GM18861 (cell line): ENCODE data around the gene RNF225.
"Not testable (repeated sequence)": the region's sequence is repeated elsewhere in the genome, so short reads cannot be mapped to it uniquely, and the experiment has no call there.

Experiments
- ATAC-seq: cut with Tn5 transposase; IDR thresholded peaks from one replicate; pipeline ENCODE4 v1.9.1; 2021; ENCODE audit not compliant: unreplicated experiment

The RNF225 gene

DNA sequence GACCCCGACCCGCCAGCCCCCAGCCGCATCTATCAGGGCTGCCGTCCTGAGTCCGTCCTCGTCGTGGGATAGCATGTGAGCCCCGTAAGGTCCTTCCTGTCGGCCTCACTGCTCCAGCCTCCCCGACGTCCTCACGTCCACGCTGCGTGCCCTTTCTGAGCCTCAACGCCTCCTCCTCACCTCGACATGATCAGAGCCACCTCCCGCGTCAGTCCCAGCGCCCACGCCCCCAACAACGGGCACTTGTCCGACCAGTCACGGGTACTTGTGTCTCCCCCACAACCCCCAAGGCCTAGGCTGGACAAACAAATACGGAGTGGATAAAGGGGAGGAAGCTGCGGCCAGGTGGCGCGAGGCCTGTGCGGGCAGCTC lies 33.6 kb upstream of the RNF225 start:
- no peak for ATAC-seq

DNA sequence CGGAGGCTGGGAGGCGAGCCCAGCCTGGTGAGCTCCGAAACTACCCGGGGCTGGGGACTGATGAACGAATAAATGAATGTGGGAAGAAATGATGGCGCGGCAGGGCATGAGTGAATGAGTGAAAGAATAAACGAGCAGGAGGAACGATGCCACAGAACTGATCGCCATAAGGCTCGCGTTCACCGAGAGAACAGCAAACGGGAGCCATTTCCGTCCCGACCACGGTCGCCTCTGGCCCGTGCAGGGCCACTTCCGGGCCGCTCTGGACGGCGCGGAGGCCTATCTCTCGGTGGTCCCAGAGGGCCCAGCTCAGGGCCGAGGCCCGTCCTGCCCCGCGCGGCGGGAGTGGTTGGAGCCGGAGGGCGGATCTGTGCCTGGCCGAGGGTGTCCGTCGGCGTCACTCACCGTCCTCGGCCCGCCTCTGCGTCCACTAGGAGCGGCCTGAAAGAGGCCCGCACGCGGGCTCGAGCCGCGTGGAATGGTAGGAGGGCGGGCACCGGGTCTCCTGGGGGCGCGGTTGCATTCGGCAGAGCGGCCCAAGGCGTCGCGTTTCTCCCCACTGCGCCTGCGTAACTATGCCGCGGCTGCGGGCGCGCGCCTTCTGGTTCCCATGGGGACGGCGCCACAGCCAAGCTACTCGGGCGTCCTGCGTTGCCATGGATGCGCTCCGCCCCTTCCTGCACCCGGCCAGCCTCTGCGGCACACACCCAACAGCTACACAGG lies 33.0 kb upstream of the RNF225 start, which contains the start of gene ZNF497:
ZNF497 (minus strand) TSS at position 480 of the 723 bp plus-strand sequence. CDS start 5,116 bp downstream, outside the sequence.
- peak; percentile 77 for ATAC-seq

DNA sequence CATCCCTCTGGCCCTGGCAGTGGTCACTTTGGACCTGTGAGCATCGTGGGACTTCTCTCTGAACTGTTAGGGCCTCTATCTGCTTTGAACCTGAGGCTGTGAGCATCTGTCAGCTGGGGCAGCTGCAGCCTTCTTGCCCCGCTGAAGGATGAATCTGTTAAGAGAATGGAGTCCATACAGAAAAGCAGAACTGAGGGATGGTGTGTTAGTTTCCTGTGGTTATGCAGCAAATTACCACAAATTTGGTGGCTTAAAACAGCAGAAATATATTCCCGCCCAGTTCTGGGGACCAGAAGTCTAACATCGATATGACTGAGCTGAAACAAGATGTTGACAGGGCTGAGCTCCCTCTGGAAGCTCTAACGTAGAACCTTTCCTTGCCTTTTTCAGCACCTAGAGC lies 31.3 kb upstream of the RNF225 start:
- ATAC-seq = no peak

DNA sequence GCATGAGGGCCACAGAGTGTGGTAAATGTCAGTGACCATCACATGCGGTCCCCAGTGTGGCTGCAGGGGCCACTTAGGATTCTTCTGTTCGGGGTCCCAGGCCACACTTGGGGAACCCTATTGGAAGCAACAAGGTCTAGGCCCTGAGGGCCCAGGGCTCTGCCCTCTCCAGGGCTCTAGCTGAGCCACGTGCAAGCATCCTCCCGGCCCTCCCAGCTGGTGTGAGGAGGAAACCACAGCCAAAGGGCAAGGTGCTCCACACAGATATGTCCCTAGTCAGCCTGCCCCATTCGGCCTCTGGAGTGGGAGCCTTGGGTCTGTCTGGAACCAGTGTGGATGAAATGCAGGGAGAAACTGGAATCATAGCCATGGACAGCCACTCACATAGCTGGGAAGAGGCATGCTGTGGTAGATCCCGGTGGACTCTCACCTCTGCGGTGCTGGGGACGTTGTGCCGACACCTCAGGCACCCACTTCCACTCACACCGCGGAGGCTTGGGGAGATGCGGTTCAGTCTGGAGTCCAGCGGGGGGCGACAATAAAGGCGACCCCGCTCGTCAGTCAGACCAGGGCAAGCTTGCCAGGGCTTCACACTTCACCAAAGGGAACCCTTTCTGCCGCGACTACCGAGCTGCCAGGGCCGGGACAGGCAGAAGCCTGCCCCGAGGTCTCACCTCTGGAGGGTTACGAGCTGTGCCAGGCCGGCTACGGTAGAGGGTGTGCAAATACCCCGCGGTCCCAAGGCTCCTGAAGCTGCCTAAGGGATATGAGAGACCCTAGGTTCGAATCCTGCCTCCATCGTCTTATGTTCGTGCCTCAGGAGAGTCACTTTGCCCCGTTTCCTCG lies 28.6 kb upstream of the RNF225 start:
- no peak for ATAC-seq

DNA sequence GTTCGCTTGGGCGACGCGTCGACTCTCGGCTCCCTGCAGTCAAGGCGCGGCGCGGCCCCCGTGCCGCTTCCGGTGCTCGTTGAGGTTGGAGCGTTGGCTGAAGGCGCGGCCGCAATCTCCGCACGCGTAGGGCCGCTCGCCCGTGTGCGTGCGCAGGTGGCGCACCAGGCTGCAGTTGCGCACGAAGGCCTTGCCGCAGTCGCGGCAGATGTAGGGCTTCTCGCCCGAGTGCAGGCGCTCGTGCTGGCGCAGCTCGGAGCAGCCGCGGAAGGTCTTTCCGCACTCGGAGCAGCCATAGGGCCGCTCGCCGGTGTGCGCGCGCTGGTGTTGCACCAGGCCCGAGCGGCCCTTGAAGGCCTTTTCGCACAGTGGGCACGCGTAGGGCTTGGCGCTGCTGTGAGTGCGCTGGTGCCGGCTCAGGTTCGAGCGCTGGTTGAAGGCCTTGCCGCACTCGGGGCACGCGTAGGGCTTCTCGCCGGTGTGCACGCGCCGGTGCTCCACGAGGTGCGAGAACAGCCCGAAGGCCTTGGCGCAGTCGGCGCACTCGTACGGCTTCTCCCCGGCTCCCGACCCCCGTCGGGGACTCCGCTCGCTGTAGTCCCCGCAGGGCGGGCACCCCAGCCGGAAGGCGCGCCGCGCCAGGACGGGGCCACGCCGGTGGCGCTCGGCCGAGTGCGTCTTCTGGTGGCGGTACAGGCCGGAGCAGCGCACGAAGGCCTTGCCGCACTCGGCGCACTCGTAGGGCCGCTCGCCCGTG lies 27.6 kb upstream of the RNF225 start:
- no peak for ATAC-seq

DNA sequence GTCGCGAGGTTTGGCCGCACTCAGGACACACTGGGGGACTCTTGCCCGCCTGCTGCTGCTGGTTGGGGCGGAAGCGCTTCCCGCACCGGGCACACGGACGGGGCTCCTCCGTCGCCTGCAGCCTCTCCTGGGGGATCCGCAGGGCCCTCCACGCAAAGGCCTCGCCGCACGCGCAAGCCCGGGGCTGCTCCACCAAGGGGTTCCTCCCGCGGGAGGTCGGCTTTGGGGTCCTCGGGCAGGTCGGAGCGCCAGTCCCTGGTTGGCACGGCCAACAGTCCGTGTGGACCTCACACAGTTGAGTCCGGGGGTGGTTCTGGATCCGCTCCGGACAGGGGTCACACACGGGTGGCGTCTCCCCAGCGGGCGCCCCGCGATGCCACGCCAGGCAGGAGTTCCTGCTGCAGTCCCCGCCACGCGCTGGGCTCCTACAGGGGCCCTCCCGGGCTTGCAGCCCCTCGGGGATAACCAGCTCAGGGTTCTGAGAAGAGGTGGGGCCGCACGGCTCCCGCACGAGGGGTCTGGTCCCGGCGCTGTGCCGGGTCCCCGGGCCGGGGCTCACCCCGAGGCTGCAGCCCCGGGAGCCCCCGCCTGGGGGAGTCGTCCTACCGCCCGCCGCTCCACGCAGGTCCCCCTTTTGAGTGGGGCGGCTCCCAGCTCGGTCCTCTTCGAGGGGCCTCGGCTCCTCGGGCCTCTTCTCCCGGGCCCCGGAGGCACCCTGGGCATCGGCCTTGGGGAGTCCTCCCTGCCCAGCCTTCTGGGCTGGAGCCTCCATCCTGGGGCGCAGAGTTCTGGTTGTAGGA lies 26.7 kb upstream of the RNF225 start:
- ATAC-seq = no peak

DNA sequence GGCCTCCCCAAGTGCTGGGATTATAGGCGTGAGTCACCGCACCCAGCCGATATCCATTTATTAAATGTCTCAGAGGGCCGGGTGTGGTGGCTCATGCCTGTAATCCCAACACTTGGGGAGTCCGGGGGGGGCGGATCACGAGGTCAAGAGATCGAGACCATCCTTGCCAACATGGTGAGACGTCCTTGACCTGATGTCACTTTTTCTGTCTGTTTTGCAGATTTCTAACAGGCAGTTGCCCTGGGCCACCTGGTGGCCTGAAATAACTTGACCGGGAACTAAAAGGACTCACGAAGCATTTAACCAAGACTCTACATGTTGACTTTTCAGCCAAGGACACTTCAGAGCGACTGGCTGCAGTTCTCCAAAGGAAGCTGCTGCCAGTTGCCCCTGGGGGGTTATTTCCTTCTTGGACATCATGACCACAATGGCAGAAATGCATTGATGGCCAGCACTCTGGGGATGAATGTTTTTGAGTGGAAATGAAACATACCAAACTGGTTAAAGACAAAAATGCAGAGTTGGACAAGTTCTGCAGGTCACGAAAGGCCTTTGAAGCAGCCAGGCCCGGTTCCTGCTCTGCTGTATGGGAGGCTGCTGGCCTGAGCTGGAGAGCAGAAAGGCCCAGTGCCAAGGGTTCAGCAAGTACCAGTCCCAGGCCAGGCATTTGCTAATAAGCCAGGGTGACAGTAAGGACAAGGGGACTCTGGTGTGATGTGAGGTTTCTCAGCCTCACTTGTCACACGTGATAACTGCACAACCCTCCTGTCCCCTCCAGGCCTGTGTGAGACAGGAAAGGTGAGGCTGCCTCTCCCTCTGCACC lies 22.9 kb upstream of the RNF225 start:
- ATAC-seq = no peak

DNA sequence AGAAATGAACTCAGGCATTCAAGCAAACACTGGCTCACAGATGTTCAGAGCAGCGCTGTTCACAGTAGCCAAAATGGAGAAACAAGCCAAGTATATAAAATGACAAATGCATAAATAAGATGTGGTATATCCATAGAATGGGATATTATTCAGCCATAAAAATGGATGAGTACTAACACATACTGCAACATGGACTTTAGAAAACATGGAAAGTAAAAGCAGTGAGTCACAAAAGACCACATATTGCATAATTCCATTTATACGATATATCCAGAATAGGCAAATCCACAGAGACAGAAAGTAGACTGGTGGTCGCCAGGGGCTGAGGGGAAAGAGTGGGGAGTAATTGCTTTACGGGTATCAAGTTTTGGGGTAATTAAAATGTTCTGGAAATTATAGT lies 21.3 kb upstream of the RNF225 start:
- no peak for ATAC-seq

DNA sequence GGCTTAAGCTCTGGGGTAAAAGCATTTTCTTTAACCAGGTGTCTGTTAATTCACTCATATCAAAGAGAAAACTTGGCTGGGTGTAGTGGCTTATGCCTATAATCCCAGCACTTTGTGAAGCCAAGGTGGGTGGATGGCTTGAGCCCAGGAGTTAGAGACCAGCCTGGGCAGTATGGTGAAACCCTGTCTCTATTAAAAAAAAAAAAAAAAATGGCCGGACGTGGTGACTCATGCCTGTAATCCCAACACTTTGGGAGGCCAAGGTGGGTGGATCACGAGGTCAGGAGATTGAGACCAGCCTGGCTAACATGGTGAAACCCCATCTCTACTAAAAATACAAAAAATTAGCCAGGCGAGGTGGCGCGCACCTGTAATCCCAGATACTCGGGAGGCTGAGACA lies 18.7 kb upstream of the RNF225 start:
- ATAC-seq = not testable (repeated sequence)

DNA sequence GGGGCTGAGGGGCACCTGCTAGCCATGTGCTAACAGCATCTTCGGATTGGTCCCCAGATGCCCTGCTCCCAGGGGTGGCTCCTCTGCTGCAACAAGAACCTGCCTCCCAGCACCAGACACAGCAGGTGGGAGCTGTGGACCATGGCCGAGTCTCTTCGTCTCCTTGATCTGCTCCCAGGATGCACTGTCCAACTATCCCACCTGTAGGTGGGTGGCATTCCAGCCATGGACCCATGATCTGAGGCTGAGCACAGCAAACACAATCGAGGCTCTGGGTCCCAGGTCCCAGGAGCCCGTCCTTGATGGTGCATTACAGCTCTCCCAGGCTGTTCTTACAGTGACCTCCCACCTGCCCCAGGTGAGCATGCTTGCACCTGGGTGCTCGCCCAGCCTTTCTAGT lies 16.2 kb upstream of the RNF225 start:
- no peak for ATAC-seq

DNA sequence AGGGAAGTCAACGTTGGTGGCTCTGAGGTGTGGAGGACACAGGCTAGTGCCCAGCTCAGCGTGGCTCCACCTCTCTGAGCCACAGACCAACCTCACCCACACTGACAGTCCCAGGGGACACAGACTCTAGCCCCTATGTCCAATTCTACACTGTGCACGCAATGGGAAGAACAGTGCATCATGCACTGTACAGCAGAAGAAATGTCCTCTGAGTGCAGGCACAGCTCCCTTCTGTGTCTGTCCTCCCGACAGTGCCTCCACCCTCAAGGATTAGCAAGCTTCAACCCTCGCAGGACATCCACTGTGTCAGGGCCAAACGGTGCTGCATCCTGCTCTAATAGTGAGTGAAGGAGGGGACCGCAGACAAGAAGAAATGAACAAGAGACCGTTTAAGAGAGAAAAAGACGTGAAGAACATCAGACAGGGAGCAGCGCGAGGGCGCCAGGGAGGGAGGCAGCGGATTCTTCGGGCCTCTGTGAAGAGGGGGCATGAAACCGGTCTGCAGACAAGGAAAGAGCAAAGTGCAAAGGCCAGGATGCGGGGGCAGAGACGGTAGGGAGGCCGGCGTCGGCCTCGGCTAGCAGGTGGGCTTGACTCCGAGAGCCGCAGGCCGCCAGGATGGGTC lies 15.3 kb upstream of the RNF225 start:
- no peak for ATAC-seq

DNA sequence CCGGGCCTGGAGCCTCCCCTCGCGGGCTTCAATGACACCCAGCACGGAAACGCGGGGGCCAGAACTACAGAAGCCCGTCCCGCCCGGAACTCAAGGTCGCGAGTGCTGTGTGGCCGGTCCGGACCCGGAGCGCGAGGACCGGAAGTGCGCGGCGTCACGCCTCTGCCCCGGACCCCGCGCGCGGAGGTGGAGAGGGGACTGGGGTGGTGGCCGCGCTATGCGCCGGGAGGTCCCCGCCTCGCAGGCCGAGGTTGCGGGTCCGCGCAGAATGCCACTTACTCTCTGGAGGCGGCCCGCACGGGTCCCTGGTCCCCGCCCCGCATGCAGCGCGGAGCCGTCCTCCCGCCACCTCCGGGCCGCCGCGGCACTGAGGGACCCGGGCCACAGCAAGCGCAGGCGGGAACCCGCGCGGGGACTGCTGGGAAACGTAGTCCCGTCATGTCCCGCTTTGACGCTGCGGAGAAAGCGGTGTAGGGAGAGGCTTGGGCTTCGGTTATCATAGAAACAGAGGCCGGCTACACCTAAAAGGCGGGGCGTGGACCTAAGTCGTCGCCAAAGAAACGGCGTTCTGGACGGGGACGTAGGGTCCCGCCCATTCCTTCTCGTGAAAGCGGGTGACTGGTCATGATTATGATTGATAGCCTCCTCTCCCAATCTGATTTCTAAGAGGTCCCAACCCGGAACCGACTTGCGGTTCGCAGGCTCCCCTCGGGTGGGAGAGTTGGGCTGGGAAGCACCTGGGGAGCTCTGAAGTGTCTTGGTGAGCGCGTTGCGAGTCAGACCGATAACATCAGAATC lies 14.6 kb upstream of the RNF225 start, which contains the start of gene ZNF837:
ZNF837 (minus strand) TSS at position 369 of the 798 bp plus-strand sequence. CDS start 11,698 bp downstream, outside the sequence.
- peak; percentile 72 for ATAC-seq

DNA sequence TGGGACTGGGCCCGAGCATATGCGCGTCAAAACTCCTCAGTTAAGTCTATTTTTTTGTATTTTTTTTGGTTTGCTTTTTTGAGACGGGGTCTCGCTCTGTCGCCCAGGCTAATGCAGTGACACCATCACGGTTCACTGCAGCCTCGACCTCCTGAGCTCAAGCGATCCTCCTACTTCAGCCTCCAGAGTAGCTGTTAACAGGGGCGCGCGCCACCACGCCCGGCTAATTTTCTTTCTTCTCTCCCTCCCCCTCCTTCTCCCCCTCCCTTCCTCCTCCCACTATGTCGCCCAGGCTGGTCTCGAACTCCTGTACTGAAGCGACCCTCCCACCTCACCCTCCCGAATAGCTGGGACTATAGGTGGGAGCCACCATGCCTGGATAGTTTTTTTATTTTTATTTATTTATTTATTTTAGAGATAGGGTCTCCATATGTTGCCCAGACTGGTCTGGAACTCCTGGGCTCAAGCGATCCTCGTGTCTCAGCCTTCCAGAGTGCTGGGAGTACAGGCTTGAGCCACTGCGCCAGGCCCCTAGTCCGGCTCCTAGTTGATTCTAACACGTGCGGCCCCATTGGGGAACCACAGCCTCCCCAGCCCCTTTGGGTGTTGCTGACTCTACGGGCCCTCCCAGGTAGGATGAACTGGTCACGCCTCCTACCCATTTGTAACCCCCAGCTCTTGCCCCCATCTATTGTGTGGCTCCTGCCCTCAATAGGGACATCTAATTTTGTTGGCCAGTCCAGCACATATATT lies 13.8 kb upstream of the RNF225 start:
- no peak for ATAC-seq

DNA sequence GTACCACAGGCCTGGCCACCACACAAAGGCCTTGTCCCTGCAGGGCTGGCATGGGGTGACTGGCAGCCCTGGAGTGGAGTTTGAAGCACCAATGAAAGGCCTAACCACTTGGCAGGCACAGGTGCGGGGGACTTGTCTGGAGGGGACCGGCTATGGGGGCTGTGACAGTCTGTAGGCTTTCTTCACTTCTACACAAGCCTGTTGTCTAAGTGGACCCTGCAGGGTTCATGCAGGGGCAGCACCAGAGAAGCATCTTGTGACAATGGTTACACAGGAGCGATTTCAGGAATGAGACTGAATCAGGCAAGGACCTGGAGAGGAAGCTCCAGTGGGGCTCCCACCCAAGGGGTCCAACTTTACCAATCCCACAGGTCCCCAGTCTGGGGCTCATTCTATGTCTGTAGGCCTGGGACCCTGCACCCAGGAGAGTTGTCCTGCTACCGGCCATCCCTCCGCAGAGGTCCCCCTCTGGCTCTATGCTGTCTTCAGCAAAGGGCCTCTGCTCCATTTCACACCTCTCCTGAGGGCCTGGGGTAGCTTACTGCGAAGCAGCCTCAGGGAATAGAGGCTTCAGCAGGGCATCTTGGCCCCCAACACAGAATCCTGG lies 12.4 kb upstream of the RNF225 start:
- no peak for ATAC-seq

DNA sequence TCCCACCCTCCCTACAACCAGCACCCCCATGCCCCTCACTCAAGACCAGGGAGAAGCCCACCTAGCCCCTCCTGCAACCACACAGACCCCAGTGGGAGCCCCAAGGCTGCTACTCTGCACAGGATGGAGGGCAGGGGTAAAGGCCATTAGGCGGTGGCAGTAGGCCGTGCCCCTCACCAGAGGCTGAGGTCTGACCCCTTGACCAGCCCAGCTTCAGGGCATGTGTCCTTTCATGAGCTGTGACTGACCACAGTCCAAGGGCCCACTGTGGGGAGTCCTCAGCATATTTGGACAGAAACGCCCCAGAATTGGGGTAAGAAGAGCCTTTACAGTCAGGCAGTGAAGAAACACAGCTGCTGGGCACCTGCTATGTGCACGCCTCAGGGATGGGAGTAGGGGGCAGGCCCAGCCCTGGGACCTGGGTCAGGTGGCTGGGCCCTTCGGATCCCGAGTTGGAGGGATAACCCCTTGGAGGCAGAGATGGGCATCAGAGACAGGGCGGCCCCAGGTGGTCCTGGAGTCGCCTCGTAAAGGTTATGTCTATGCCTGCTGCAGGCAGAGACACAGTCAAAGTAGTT lies 10.1 kb upstream of the RNF225 start:
- ATAC-seq = no peak

DNA sequence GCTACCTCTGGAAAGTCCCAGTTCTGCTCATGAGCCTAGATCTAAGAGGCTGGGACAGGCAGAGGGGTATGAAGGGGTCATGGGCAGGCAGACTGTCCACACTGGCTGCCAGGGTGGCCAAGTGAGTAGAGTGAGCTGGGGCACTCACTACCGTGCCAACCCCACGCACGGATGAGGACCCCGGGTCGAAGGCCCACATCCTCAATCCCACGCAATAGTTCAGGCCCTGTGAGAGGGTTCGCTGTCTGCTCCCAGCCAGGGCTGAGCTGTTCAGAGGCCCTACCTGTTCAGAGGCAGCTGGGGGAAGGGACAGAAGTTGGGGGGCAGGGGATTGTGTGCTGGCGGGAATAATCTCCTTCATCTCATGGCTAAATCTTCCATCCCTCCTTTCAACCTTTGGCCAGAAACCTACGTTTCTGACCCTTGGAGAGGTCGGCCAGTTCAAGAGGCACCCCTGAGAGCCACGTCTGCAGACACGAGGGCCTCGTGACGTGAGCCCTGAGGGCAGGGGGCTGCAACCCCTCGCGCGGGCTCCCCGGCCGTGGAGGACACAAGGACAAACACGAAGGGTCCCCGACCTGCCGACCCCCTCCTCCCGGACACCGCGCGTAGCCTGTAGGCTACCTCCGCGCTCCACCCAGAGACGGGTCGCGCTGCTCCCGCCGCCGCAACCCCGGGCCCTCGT lies 9.4 kb upstream of the RNF225 start:
- no peak for ATAC-seq
